GDM1 (cell line): ENCODE results near the gene TNFAIP8.
"Not testable (repeated sequence)": the region's sequence is repeated elsewhere in the genome, so short reads cannot be mapped to it uniquely, and the experiment has no call there.

Experiments used
- DNase-seq: peaks from one replicate; lab custom pipeline; 2025; lab: John Stamatoyannopoulos, UW

Gene TNFAIP8

DNA sequence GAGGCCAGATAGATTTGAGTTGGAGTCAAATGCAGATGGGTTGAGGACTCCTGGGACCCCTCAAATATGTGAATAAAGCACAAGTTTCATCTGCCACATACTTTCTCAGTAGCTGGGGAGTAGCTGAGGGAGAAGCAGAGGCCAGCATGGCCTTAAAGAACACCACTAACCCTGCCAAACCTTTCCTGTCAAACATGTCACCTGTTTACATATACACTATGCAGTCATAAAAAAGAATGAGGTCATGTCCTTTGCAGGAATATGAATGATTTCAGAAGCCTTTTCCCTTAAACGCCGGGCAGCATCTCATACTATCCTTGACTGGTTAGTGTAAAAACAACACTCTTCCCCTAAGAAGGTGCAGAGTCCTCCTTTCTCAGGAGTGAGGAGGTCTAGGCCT is 71.2 kb downstream of the TNFAIP8 start:
- no peak for DNase-seq

DNA sequence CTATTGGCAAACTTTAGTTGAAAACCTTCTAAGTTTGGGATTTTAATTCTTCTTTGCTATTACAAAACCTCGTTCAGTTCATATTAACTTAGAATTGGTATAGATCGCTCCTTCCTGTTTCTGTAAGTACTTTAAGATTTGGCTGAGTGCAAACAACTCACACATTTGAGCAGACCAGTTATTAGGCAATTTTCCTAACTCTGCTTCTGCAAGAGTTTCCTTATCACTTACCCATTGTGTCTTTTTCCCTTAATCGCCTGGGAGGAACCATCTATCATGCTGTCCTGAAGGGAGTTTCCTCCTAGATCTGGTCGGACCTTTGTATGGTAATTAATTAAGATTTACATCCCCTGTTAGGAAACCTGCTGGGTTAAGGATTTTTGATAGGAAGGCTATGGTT is 71.8 kb downstream of the TNFAIP8 start:
- not testable (repeated sequence) for DNase-seq

DNA sequence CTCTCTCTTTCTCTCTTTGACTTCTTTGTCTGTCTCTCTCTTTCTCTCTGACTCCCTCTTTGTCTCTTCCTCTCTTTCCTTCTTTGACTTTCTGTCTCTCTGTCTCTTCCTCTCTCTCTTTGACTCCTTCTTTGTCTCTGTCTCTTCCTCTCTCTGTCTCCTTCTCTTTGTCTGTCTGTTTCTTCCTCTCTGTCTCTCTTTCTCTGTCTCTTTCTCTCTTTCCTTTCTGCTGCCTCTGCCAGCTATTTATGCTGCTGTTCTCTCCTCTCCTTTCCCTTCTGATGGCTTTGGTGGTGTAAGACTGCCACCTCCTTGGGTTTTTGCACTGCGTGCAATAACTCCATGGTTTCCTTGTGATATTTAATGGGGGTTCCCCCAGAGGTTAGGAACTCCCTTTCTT is 72.3 kb downstream of the TNFAIP8 start:
- not testable (repeated sequence) for DNase-seq

DNA sequence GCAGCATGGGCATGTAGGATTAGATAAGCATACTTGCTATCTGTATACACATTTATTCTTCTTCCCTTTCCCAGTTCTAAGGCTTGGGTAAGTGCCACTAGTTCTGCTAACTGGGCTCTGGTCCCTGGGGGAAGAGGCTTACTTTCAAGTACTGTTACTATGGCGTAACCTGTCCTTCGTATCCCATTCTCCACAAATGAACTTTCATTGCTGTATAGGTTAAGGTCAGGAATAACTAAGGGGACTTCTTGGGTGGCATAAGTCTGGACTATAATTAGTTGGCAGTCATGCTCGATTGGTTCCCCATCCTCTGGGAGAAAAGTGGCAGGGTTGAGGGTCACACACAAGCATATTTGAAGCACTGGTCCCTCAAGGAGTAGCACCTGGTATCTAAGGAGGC is 72.8 kb downstream of the TNFAIP8 start:
- DNase-seq, result not testable (repeated sequence)

DNA sequence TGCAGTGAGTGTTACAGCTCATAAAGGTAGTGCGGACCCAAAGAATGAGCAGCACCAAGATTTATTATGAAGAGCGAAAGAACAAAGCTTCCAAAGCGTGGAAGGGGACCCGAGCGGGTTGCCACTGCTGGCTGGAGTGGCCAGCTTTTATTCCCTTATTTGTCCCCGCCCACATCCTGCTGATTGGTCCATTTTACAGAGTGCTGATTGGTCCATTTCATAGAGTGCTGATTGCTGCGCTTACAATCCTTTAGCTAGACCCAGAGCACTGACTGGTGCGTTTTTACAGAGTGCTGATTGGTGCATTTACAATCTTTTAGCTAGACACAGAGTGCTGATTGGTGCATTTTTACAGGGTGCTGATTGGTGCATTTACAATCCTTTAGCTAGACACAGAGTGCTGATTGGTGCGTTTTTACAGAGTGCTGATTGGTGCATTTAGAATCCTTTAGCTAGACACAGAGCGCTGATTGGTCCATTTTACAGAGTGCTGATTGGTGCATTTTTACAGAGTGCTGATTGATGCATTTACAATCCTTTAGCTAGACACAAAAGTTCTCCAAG is 76.9 kb downstream of the TNFAIP8 start:
- DNase-seq, result not testable (repeated sequence)

DNA sequence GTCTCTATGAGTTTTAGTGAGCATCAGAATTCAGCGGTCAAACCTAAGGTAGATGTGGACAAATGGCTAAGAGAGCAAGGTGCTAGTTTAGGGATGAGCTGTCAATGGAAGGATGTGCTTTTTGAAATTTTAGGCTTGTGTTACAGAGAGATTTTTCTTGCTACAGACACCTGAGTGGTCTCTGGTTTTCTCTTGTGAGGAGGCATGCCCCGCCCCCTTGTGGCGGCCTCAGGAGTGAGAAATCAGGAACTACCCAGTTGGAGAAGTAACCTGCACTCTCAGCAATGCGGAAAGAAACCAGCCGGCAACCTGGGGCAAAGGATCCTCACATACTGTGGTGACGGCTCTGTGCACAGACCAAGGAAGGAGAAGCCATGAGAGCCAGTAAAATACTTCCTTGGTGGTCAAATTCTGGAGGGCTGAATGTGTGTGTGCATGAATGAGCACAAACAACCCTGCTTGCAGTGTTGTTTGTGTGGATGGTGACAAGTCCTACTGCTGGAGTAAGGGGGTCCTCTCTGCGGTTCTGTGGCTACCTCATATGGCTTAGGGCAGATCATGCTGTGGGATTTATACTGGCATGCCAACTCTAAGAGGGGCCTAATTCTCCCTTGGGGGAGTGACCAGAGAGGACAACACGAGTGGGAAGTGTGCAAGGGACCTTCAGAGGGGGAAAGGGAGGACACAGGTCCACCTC is 79.8 kb downstream of the TNFAIP8 start:
- DNase-seq, result peak; percentile 73

DNA sequence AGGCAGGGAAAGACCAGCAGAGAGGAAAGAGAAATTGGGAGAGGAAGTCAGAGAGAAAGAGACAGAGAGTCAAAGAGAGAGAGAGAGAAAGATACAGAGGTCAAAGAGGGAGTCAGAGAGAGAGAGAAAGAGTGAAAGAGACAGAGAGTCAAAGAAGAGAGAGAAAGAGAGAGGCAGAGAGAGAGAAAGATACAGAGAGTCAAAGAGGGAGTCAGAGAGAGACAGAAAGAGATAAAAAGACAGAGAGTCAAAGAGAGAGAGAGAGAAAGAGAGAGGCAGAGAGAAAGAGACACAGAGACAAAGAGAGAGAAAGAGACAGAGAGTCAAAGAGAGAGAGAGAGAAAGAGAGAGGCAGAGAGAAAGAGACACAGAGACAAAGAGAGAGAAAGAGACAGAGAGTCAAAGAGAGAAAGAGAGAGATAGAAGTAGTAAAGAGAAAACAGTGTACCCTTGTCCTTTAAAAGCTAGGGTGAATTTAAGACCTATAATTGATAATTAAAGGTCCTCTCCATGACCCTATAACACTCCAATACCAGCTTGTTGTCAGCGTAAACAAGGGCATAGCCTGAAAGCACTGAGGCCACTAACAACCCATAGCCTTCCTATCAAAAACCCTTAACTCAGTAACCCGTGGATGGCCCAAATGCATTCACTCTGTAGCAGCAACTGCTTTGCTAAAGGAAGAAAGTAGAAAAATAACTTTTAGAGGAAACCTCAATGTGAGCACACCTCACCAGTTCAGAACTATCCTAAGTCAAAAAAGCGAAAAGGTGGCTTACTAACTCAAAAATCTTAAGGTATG is 82.2 kb downstream of the TNFAIP8 start:
- not testable (repeated sequence) for DNase-seq

DNA sequence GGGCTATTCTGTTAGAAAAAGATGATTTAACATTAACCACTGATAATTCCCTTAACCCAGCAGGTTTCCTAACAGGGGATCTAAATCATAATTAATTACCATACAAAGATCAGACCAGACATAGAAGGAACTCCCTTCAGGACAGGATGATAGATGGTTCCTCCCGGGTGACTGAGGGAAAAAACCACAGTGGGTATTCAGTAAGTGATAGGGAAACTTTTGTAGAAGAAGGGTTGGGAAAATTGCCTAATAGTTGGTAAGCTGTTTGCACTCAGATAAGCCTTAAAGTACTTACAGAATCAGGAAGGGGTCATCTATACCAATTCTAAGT is 82.7 kb downstream of the TNFAIP8 start:
- DNase-seq, result peak; percentile 22

DNA sequence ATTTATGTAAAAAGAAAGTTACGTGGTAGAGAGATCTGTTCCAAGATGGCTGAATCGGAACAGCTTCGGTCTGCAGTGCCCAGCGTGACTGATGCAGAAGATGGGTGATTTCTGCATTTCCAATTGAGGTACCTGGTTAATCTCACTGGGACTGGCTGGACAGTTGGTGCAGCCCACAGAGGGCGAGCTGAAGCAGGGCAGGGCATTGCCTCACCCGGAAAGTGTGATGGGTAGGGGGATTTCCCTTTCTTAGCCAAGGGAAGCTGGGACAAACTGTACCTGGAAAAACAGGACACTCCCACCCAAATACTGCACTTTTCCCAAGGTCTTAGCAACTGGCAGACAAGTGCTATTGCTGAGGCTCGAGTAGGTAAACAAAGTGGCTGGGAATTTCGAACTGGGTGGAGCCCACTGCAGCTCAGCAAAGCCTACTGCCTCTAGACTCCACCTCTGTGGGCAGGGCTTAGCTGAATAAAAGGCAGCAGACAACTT is 83.4 kb downstream of the TNFAIP8 start:
- no peak for DNase-seq

DNA sequence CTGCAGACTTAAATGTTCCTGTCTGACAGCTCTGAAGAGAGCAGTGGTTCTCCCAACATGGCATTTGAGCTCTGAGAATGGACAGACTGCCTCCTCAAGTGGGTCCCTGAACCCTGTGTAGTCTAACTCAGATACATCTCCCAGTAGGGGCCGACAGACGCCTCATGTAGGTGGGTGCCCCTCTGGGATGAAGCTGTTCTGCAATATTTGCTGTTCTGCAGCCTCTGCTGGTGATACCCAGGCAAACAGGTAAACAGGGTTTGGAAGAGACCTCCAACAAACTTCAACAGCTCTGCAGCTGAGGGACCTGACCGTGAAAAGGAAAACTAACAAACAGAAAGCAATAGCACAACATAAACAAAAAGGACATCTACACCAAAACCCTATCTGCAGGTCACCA is 83.8 kb downstream of the TNFAIP8 start:
- DNase-seq, result not testable (repeated sequence)

DNA sequence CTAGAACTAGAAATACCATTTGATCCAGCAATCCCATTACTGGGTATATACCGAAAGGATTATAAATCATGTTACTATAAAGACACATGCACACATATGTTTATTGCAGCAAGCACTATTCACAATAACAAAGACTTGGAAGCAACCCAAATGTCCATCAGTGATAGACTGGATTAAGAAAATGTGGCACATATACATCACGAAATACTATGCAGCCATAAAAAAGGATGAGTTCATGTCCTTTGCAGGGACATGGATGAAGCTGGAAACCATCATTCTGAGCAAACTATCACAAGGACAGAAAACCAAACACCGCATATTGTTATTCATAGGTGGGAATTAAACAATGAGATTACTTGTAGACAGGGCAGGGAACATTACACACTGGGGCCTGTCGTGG is 88.8 kb downstream of the TNFAIP8 start:
- not testable (repeated sequence) for DNase-seq

DNA sequence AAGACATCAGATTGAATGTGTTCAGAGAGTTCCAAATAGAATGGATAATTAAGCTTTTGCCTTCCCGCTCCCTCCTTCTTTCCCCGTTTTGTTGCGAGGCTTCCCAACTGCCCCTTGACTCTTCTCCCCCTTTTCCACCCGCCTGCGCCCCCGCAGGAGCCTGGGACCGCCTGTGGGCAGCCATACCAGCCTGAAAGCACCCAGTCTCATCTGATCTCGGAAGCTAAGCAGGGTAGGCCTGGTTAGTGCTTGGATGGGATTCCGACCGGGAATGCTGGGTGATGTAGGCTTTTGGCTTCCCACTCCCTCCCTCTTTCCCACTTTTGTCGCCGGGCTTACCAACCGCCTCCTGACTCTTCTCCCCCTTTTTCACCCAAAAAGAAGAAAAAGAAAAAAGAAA is 89.7 kb downstream of the TNFAIP8 start:
- DNase-seq, result no peak
